IPS DF 4.7 (cell line): ENCODE data around the gene ANKS1B.
"Not testable (repeated sequence)": the region's sequence is repeated elsewhere in the genome, so short reads cannot be mapped to it uniquely, and the experiment has no call there.

Experiments
- DNase-seq: peaks from one replicate; pipeline ENCODE4 v3.0.0-alpha.2; 2013; ENCODE audit warnings: low spot score; ENCODE audit errors: extremely low read depth

ANKS1B gene

DNA sequence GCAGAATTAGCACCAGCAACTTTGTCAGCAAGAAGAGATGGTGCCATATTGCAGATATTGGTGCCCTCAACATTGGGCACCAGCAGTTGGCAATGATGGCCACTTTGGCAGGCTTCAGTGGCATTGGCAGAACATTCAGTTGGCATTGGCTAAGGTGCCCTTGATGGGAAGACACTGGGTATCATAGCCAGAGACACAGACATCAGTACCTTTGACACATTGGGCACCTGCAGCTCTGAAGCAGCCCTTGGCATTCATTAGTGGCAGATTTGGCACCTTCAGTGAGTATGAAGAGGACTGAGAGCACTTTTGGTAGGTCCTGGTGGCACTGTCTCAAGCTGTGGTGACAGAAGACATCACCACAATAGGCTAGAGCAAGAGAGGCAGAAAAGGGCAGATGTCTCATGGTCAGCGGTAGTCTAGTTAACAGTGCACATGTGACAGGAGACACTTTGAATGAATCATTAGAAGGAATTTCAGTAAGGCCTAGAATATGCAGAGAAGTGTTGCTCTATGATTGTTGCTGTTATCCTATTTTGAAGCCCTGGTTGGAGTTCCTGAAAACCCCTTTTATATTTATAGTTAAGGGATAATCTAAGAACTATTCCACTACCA is 917.5 kb downstream of the ANKS1B start:
- no peak for DNase-seq

DNA sequence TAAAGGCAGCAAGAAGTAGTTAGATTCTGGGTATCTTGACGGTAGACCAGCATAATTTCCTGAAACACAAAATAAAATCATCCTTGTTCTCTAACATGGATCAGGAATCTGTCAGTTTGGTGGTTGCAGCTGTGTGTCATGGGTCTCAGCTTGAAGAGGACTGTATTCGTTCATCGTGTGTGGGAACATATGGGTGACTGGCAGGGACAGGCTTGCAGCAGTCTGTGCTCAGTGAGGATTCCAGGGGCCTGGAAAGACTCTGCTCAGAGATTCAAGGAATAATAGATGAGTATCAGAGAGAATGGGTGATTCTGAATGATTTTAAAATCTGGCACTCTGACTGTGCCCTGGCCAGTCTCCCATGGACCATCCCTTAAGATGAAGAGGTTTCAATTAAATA is 918.0 kb downstream of the ANKS1B start:
- no peak for DNase-seq

DNA sequence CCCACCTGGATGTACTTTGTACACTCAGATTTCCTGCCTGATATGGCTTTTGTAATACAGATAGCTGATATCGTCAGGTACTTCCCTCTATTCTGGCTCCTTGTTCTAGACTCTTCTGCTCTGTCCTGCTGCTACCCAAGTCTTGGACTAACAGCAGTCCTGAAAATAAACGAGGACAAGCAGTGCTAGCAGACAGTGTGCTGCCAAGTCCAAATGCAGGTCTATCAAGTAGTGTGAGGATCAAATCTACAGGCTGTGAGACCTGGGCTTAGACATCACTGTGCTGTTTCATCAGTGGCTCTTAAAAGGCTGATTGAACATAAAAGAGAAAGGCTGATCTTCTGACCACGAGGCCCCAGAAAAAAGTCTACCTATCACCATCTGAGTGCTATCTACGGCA is 921.6 kb downstream of the ANKS1B start:
- DNase-seq = no peak

DNA sequence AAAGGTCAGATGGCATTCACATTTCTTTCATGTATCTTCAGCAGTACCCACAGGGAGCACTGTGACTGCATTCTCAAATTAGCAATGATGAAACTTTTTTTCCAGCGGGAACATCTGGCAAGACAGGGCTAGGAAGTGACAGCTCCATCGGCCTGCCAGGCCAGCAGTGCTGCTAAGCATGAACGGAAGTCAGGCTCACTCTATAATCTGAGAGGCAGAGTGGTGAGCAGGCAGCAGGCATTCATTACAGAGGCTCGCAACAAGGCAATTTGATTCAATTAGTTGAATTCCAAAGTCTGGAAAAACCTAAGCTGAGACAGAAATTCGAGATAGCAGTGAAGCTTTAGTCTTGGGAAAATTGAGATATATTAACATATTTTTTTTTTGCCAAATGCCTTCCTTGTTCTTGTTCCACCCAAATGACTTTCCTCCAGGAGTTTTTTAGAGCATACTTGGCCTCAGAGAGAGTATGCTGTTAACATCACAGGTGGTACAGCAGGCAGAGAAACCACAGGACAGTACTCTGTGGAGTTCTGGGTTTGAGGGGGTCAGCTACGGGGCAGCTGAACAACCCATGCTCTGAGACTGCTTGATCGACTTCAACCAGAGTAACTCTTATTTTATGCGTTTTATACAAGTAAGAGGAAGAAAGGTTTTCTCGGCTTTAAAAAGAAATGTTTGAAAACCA is 924.8 kb downstream of the ANKS1B start:
- DNase-seq = no peak

DNA sequence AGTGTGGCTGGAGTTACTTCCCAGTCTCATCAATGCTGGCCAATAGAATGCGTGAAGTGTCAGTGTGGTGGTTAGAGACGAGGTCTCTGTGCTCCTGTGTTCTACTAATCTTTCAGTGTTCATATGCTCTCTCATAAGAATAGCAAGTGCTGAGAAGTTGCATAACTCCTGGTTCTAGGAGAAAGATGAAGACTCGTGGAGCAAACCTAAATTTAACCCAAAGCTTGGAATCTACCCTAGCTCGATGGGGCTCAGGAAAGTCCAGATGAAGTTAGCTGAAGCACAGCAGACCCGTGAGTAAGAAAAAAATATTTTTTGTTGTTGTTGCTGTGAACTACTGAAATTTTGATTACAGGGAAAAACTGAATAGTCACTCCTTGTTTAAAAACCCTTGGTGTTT is 927.1 kb downstream of the ANKS1B start:
- no peak for DNase-seq

DNA sequence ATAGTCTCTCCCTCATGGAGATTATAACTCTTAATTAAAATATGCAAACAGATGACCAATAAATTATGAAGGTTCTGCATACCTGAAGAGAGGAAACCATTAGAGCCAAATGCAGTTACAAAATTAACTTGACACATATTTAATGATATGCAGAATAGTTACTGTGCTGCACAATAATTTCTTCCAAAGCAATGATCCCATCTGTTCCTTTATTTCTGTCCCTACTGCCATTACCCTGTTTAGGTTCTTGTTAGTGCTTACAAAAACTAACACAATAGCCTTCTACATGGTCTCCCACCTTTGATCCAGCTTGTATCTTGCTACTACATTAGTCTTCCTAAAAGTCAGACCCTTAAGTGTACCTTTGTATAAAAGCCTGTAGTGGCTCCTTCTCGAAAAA is 928.5 kb downstream of the ANKS1B start:
- DNase-seq = no peak

DNA sequence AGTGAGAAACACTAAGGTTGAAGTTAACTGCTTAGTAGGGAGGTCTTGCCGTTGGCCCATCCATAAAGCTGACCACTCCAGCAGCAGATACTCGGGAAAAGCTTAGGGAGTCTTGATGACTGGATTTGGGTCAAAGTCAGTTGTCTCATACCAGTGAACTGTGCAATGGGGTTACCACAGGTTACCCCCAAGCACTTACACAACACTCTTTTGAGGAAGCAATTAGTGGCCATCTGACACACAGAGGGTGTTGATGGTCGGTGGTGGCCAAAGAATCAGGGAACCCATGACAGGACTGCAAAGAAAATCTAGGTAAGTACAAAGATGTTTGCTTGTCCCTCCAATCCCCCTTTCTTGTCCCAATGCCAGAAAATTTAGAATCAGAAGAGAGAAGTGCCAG is 929.4 kb downstream of the ANKS1B start:
- DNase-seq = no peak

DNA sequence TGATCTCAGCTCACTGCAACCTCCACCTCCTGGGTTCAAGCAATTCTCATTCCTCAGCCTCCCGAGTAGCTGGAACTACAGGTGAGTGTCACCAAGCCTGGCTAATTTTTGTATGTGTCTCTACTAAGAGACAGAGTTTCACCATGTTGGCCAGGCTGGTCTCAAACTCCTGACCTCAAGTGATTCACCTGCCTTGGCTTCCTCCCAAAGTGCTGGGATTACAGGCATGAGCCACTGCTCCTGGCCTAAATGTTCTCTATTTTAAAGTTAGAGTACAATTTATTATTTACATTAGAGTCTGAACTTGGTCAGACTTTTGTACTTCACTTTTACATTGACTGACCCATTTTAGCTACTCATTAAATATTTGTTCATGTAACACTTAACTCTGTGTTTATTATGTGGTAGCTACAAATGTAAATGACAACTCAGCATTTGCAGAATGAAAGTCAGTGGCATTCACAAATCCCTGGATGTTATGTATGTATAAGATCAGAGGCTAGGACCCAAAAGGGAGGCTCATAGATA is 930.1 kb downstream of the ANKS1B start:
- DNase-seq = no peak

DNA sequence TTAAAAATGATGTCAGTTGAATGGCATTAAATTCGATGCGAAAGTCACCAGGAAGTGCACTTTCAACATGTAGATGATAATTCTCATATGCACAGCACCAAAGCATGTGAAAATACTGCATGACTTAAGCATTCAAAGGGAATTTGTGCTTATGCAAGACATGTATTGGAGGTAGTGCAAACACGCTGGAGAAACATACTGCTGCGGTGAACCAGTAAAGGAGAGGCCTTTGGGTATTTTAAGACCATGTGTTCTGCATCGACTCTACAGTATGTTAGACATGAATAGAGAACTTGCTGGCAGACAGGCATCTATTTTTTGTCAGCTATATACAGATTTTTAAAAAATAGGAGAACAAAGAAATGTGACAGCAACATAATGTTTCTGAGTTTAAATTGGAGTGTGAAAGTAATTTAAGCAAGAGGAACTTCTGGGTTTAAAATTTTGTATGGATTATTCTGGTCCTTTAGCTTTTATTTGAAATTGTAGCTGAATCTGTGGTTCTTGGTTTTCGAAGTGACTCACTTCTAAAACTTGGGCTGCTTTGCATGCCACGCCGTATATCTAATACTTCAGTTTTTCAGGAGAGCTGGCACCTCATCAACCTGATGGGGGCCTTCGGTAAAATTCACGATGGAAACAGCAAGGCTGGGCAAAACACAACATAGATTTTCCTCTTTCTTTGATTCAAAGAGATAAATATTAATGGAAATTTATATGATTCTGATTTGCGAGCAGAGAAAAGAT is 930.9 kb downstream of the ANKS1B start:
- no peak for DNase-seq

DNA sequence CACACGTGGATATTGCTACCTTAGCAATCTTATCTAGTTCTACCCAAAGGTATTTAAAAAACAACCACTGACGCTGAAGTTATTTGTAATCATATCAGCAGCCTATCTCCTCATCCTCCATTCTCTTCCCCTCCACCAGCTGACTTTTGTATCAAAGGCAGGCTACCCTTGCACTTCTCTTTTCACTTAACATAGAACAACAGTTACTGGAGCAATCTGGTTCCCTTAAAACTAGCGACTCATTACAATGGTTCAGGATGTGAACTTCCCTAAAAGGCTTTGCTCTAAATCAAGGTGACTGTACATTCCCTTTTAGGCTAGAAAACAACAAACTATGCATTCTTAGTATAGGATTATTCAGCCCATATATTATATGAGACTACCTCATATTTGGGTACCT is 935.0 kb downstream of the ANKS1B start:
- DNase-seq = no peak

DNA sequence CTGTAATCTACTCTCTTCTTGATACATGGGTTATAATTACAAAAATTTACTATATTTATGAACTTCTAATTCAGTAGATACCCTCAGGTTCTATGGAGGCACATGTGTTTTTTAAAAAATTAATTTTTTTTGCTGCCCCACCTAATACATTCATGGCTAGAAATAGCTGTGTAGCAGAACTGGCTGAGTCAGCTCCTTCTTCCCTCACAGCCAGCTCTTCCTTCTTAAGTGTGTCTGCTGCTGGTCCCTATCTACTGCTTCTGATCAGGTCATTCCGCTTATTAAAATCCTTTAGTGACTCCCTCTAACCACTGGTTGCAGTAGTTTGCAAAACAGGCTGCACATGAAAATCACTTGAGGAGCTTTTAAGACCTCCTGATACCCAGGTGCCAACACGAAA is 939.6 kb downstream of the ANKS1B start:
- DNase-seq = no peak

DNA sequence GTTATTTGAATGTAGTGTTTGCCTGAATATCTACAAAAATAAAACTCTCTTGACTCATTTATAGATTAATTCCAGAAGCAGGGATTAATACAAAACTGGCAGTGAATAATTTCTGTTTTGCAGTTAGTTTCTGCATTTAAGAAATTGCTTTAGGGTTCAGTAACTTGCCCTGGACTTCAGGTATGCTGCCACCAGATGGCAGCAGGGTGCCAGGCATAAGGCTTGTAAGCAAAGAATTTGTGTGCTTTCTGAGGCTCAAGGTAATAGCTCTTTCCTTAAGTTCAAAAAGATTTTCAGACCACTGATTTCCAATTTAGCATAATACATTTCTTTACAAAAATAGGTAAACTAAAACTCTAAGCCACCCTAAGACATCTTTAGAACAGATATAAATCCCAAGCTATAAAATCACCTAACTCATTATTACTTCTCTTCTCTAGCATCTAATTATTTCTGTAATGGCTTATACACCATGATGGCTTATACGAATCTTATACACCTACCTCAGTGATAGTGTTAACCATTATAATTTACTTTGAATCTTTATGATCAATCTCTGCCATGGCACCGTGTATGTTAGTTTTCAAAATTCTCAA is 941.3 kb downstream of the ANKS1B start:
- no peak for DNase-seq

DNA sequence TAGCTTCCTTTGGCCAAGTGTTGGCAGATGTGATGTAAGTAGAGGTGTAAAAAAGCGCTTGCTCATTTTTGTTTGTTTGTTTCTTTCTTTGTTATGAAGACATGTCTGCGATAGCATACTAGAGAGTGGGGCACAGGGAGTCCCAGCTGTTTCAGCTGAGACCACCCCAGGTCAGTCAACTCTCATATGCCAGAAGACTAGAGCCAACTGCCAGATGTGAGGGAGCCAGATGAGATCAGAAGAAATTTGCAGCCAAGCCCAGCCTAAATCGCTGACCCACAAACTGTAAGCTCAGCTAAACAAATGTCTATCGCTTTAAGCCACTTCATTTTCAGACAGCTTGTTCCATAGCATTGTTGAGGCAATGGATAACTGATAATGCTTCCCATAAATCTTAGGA is 942.5 kb downstream of the ANKS1B start:
- DNase-seq = no peak

DNA sequence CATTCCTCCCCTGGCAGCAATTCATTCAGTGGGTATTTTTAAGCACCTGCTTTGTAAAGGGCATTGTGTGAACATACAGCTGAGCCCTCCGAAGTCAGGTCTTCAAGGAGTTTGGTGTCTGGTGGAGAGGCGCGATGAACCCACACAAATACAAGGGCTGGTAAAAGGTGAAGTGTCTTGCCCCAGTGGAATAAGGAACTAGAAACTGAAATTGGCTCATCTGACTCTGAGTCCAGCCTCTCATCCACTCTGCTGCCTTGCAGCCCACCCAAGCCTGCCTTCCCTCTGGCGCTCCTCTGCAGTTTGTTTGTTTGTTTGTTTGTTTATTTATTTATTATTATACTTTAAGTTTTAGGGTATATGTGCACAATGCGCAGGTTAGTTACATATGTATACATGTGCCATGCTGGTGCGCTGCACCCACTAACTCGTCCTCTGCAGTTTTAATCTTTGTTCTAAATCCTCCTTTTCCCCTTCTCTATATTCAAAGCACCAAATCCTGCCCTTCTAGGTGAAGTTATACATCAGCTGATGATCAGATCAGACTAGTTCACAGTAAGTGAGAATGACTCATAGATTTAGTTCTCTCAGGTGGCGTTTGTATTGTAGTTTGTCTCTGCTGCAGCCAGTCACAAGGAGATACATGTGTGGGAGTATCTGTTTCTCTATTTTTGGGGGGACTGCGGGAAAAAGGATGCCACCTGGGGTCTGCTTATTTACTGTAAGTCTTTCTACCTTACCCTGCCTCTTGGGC is 945.2 kb downstream of the ANKS1B start:
- no peak for DNase-seq

DNA sequence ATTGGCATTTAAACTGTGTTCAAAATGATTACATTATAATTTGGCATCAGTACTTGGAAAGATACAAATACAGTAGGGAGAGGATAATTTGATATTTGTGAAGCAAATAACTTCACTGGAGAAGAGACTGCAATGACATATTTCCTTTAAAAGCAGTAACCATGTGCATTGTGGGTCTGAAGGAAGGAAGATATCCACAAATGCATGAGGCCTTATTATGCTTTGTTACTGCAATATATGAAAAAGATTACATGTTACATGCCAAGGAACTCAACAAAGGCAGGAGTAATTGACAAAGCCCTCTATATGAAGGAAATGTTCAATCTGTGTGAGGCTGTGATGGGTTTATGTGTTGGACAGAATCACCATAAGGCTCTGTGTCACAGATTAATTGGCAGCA is 948.2 kb downstream of the ANKS1B start:
- DNase-seq = no peak

DNA sequence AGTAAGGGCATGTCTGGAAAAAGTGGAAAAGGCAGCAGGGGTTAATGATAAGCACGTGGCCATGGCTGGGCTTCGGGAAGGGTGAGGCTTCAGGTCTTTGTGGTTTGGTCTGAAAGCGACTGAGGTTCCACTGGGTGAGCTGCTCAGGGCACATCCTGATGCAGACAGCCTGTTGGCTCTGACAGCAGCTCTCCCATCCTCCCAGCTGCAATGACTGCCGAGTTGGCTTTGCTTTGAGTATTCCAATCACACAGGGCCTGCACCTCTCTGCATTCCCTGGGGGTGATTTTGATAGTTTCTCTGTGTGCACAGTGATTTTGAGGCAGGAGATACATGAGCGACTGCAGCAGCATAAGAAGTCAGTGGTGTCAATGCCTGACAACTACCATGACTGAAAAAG is 948.9 kb downstream of the ANKS1B start:
- no peak for DNase-seq

DNA sequence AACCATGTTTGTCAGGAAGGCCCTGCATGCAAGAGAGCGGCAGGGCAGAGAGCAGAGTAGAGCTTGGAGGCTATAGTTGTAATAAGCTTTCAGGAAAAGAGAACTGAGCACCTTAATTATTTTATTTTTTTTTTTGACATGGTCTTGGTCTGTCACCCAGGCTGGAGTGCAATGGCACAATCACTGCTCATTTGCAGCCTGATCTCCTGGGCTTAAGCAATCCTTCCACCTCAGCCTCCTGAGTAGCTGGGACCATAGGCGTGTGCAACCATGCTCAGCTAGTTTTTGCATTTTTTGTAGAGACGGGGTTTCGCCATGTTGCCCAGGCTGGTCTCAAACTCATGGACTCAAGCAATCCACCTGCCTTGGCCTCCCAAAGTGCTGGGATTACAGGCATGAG is 950.5 kb downstream of the ANKS1B start:
- DNase-seq = not testable (repeated sequence)

DNA sequence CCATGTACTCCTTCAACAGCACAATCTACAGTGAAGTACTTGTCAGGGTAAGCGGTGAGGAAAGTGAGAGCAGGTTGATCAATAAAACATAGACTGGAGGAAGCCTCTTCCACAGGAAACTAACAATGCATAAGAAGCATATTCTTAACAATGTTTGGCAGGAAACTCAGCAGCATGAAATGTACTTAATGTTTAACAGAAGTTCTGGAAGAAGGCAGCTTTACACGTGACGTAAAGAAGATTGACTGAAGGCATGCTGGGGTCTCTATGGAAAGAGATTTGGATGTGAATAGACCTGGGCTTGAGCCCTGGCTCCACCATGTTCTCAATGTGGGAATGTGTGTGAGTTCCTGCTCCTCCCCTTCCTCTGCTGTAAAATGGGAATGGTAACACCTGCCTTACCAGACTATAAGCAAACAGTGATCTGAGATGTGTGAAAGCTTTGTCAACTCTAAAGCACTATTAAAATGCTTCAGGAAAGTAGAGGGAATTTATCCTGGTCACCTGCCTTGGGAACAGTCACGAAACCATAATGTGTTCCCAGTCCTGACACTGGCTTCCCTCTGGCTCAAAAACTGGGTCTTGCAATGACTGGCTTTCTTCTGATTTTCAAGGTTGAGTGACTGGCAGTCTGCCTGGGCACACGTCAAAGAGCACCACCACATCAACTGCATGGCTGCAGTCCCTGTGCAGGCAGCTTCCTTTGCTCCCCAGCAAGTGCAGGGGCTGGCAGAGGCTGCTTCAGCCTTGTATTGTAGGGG is 955.0 kb downstream of the ANKS1B start:
- DNase-seq = no peak

DNA sequence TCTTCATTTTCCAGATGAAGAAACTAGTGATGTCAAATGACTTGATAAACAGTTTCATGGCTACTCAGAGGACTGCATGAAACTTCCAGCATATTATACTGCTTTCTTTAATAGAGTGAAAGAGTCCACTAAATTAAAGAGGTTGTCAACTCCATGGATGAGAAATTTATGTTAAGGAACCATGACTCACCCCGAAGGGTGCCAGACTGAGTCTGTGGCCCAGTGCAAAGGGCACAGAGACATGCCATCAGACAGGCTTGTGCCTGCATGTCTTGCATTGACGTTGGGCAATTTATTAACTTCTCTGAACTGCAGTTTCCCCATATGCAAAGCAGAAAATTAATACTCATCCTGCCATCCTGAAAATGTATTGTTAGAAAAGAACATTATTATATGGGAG is 957.3 kb downstream of the ANKS1B start:
- DNase-seq = no peak

DNA sequence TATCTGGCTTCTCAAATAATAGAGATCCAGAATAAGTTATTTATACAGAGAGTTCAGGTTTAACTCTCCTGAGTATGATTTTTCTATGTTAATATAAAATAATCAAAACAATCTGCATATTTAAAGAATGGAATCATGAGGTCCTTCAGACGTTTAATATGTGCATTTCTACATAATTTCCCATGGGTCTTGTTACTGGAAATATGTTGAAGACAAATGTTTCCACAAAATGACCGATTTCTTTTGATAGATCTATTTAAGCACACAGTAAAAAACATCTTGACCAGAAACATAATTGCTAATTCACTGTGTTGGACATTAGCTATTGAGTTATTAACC is 957.7 kb downstream of the ANKS1B start:
- no peak for DNase-seq
